Activated CD8-positive, alpha-beta memory T cell treated with anti-CD3 and anti-CD28 coated beads for 4 hours (primary cell): Measurements from ENCODE around the gene PYGM.

Experiments
- DNase-seq, 2 donors: peaks; one replicate each; pipeline ENCODE4 v3.0.0-alpha.2; 2020; ENCODE audit warnings: low read depth in 2 of 2

Gene PYGM

GRCh38 chr11:64735725-64736259 is 24.0 kb downstream of the PYGM start:
- DNase-seq = no peak

DNA sequence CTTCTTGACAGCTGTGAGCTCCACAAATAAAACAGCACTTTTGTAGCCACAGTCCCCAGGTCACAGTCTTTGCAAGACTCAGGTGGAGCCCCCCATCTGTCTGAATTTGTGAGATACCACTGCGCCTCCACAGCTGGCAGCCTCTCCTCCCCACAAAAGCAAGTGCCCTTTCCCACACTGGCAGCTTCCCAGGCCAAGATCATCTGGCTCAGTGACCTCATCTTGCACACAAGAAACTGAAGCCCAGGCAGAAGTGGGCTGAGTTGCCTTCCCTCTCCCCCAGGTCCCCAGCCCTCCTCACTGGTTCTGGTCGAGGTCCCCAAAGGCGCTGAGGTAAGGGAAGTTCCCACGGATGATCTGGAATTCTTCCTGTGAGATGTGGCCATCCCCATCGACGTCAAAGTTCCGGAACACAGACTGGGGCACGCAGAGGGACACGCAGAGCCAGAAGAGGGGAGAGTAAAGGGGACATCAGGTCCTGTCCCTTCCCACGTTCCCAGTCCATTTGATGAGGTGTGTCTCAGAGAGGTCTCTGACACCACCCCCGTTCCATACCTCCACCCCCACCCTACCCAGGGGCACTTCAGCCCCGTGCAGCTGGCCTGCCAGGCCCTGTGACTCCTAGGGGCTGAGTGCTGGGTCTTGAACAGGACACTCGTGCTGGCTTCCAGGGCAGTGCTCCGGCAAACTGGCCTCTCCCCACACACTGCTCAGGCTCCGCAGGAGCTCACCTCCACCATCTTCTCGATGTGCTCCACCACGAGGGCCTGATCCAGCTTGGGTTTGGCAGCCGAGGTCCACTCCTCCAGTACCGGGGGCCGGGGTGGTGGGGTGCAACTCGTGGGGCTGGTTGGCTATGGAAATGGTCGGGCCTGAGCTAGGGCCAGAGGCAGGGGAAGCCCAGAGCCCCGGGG is 24.7 kb downstream of the PYGM start:
- DNase-seq = no peak

GRCh38 chr11:64731601-64732000 is 28.2 kb downstream of the PYGM start:
- DNase-seq = no peak

- DNase-seq = no peak
Measured at GRCh38 chr11:64729851-64730382, 29.9 kb downstream of the PYGM start.

DNA sequence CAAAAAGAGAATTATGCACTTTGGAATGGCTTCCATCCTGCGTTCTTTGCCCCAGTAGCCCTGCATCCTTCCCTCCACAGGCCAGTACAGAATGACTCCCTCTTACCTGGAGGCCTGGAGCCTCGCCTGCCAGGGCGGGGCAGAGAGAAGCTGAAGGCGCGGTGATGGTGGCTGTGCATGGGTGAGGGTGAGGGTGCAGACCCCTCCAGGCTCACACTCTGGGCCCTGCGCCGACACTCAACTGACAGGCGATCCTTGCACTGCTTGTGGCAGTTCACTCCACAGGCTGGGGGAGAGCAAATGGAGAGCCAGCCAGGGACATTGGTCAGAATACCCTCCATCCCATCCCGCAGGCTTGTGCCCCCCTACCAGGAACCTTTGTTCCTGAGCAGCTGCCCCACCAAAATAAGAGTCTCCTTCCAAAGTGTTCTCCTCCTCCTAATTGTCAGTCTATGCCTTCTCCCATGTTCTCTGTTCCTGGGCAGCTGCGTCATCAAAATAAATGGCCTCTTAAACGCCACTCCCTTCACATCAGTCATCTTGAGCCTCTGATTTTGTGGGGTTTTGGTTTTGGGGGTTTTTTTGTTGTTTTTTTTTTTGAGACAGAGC is 30.9 kb downstream of the PYGM start:
- DNase-seq = no peak

DNA sequence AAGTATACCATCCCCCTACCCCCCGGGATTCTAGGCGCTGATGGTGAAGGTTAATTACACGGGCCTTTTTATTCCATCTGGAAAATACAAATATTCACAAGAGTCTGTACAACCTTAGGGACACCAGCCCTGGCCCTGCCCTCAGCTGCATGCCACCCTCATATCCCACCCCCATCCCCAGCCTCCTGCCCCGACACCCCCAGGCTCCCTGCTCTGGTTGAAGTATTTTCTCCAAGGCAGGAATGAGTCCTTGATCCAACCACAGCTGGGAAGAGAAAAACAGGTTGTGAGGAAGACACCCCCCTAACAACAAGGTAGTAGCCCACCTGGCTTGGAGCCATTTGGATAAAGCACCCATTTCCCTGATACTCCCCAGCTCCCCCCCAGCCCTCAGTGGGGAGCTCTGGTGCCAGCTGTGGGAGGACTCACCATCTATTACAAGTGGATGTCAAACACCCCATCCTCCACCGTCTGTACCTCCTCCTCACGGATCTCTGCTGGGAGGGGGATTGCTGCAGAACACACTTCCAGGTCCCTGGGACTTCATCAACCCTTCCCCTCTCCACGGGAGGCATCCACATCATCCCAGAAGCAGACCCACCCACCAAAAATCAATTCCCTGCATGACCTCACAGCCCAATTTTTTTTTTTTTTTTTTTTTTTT is 32.8 kb downstream of the PYGM start:
- DNase-seq = no peak

- DNase-seq = no peak
Measured at GRCh38 chr11:64726211-64726641, 33.5 kb downstream of the PYGM start.

DNA sequence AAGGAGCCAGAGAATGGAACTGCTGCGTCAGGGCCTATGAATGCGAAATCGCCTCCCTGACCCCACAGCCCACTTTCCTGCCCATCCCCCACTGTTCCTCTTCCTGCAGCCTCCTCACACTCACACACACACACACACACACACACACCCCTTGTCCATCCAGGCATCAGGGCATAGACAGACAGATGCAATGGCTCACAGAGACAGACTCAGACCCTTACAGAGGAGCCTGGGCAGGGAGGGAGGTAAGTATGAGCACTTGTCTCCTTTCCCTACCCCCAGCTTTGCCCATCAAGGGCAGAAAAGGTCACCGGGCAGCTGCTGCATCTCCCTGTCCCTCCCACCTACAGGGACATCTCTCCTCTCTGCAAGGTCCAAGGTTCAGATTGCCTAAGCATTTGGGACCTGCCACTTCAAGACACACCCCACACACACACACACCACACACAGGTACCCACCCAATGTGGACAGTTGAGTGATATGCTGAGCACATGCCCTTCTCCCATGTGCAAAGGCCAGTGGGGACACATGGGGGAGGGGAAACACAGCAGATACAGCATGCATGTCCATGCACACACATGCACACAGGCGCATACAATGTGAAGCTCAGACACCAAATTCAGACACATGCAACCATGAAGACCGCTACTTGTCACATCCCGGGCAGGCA is 34.8 kb downstream of the PYGM start:
- no peak for DNase-seq

DNA sequence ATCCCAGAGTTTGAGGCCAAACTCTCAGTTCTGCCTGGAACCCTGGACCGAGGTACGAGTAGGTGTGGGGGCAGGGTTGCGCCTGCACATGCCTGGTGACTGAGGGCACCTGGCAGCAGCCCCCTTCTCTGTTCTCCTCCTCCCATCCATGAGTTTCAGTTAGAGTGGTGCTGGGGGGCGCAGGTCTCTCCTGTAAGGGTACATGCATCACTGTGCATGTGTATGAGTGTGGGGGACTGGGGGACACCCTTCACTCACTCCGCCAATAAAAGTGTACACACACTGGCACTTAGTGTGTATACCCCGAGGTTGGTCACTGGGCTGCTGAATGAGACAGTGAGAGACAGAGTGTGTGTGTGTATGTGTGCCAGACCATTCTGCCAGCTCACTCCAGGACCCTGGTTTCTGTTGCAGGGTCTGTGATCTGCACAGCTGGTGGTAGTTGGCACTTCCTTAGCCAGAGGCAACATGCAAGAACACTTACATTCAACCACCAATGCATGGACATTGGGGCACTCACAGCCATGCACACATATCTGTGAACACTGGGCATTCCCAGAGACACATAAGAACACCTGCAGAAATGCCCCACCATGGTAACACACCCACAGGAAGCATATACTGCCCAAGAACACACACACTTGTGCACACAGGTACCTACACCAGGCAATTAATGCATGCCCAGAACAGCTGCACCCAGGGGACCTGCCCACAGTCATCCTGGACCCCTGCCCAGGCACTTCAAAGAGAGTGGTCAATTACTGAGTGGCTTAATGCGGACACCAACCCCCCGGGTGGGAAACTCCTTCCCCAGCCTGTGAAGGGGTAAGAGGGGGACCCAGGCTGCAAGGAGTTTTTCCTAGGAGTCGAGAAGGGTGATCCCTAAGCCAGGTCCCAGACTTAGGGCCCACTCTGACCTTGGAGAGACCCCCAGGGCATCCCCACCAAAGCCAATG is 35.6 kb downstream of the PYGM start:
- no peak for DNase-seq

DNA sequence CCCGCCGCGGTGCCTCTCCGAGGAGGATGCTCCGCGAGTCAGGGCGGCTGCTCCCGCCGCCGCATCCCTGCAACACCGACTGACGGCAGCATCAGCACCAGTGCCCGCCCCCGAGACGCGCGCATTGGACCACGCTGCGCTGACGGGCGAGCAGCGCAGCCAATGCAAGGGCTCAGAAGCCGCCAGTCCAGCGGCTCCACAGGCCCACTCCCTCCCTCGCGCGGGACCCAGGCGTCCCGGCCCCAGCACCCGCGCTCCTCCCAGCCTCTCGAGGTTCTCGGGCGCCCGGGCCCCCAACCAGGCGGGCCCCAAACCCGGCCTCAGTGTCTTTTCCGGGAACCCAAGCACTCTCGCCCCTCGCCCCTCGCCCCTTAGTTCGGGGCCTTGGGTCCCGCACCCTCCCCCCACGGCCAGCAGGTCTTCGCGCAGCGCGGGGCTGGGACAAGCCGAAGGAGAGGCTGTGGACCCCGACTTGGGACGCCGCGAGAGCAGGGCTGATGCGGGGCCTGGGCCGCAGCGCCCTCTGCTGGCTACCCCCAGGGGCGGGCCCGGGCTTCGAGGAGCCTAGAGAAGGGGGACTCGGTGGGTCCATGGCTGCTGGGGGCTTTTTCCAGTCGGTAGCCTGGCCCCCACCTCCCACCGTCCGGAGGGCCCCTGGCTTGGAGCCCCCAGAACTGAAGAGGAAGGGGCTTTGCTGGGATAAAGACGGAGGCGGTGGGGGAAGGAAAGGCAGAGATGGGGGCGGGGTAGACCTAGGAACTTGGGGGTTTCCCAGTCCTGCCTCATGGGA is 36.5 kb downstream of the PYGM start, which contains the start of gene NRXN2:
TSS of gene NRXN2 (minus strand) at position 81 of the 790 bp plus-strand sequence. CDS start 9,498 bp downstream, outside the sequence.
- DNase-seq = peak; percentile 71 to 74

DNA sequence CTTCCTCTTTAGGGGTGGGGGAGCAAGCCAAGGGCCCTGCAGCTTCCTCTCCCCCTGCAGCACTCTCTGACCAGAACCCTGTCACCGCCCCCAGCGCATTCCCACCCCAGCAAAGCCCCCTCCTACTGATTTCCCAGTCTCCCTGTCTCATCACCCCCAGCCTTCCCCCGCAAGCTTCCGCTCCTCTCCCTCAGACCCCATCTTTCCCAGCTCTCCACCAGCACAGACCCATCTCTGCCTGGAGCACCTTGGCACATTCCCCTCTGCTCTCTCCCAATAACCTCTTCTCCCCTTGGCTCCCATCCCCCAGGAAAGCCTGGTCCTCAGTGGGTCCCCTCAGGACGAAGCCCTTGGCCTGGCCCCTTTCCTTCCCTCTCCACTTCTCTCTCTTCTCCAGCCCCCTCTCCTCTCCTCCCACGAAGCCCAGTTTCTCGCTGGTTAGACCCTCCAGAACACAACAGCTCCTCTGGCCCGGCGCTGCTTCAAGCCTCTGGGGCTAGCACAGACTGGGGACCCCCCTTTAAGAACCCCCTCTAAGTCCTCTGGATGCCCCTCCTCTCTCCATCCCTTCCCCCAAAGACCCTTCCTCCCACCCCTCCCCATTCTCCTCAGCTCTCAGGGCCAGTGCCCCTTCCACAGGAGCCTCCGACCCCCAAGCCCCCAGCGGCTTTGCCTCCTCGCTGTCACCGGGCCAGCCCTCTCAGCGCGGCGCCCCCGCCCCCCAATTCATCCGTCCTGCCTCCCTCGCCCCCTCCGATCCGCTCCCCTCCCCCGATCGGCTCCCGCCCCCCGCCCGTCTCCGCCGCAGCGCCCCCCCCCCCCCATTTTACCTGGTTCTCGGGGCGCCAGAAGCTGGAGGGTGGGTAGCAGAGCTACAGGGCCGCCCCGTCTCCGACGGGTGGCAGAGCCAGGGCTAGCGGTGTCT is 37.4 kb downstream of the PYGM start:
- no peak for DNase-seq

GRCh38 chr11:64721359-64721699 is 38.4 kb downstream of the PYGM start:
- DNase-seq = no peak

GRCh38 chr11:64720640-64721358 is 39.0 kb downstream of the PYGM start:
- DNase-seq = no peak

DNA sequence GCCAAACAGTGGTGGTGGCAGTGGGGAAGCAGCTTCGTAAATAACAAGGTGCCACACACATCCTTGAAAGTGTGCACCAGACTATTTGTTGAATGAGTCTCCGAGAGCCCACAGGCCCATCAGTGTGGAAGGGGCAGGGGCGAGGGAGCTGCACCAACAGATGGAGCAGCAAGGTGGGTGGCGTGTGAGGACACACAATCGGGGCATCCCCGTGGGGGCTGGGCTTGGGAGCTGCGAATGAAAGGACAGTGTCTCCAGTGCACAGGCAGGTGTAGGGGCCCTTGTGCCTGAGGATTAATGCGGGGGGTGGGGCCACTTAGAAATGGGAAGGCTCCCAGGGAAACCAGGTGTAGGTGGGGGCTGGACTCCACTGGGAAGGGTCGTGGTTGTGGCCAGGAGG is 39.6 kb downstream of the PYGM start:
- no peak for DNase-seq

DNA sequence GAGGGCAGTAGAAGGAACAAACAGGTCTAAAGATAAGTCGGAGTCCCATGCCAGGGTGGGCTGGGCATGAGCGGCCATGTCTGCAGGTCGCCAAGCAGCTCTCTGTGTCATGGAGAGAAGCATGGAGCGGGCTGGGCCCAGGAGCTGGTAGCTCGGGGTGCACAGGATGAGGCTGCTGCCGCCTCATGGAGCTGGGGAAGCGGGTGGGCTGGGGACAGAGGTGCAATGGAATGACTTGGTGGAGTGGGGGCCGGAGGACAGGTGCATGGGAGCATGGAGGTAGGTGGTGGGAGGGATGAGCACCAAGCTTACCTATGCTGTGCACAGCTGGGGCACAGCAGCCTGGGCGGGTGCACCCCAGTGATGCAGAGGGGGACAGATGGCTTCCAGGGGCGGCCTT is 40.4 kb downstream of the PYGM start:
- no peak for DNase-seq

GRCh38 chr11:64718780-64719124 is 41.0 kb downstream of the PYGM start:
- no peak for DNase-seq

DNA sequence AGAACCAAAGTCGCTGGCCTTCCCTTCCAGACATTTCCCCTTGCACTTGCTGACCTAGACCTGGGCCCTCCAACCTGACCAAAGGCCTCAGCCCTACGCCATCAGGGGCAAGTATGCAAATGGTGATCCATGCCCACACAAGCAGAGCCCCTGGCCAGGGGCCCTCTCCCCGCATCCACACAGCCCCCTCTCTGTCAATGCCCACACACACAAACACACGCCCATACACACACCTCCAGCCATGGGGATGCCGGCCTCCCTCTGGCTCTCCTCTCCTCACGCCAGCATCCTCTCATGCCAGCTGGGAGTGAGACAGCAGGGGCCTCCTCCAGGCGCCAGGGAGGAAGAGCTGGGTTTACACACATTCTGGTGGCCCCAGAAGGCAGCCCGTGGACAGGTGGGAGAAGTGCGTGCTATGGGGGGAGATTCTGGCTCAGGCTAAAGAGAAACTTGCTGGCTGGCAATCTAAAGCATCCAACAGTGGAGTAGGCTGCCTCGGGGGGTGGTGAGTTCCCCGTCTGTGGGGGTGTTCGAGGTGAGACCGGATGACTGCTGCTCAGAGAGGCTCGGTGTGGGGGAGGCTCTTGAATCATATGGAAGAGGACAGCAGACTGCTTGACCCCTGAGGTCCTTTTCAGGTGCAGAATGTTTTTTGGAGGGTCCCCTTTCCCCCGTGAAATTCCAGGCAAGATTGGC is 41.5 kb downstream of the PYGM start:
- DNase-seq = no peak

DNA sequence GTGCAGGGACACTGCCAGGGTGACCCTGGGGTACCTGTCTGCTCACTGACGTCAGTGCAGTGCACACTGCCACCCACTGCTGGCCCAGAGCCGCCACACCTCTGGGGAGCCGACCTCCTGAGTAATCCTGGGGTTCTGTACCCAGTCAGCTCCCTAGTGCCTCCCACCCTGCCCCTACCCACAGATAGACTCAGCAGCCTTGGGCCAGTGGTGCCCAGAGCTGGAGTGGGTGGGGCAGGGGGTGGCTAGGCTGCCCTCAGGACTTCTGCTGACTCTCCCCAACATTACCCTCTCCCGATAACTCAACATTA is 42.6 kb downstream of the PYGM start:
- no peak for DNase-seq
